ENCODE results near the gene ZC3H13.

- TF ChIP-seq CTCF (conservative IDR thresholded peaks at IDR 0.05; ENCODE audit: low read length) (no peak), EZH2phosphoT487 (IDR thresholded peaks at IDR 0.05; ENCODE audit: borderline replicate concordance, low read depth, low read length) (no peak)
Observed at GRCh38 chr13:46051968-46052318, 603 bp downstream of the ZC3H13 start.

Data from OCI-LY7 (cell line).